BE2C (cell line): Measurements from ENCODE around the gene GATAD2A.
A peak's percentile ranks its signal among the peaks of the same experiment; 100 is the strongest.

ENCODE experiments used
- DNase-seq: peaks from one replicate; pipeline ENCODE4 v3.0.0-alpha.2; 2020
- H3K27me3 ChIP-seq: fragments of 250-450 bp; sonication (Bioruptor Pico); 2 replicates; pipeline ENCODE4 v1.5.1; 2020; ENCODE audit warnings: mild to moderate bottlenecking
- H3K36me3 ChIP-seq: fragments of 250-450 bp; sonication (Bioruptor Pico); 2 replicates; pipeline ENCODE4 v1.5.1; 2020; ENCODE audit warnings: mild to moderate bottlenecking
- H3K4me1 ChIP-seq: fragments of 250-450 bp; sonication (Bioruptor Pico); 2 replicates; pipeline ENCODE4 v1.5.1; 2020
- H3K4me3 ChIP-seq: 2 replicates; pipeline ENCODE4 v1.5.1; 2011; ENCODE audit warnings: low read depth, low read length
- H3K9me3 ChIP-seq: fragments of 250-450 bp; sonication (Bioruptor Pico); 2 replicates; pipeline ENCODE4 v1.5.1; 2020
- CTCF ChIP-seq: IDR thresholded peaks from 2 replicates; pipeline ENCODE4 v1.5.1; 2012; ENCODE audit warnings: mild to moderate bottlenecking, low read depth, low read length

Gene GATAD2A

GRCh38 chr19:19549804-19550464 lies 144.5 kb downstream of the GATAD2A start:
- no peaks in the 10 kb centered on the region for H3K4me1 ChIP-seq
- H3K27me3 ChIP-seq, result no peaks in the 10 kb centered on the region
- no peak overlapping the region for H3K4me3 ChIP-seq
- no peaks in the 10 kb centered on the region for H3K9me3 ChIP-seq
- TF ChIP-seq CTCF, result no peak
- no peak for DNase-seq
- H3K36me3 ChIP-seq, result no peaks in the 10 kb centered on the region

GRCh38 chr19:19550485-19550929 lies 145.0 kb downstream of the GATAD2A start:
- no peak overlapping the region for H3K4me3 ChIP-seq
- no peaks in the 10 kb centered on the region for H3K36me3 ChIP-seq
- no peaks in the 10 kb centered on the region for H3K27me3 ChIP-seq
- peak; percentile 10 for DNase-seq
- H3K4me1 ChIP-seq, result no peaks in the 10 kb centered on the region
- H3K9me3 ChIP-seq, result no peaks in the 10 kb centered on the region
- TF ChIP-seq CTCF, result no peak

GRCh38 chr19:19550972-19551852 lies 145.7 kb downstream of the GATAD2A start:
- no peaks in the 10 kb centered on the region for H3K9me3 ChIP-seq
- no peak overlapping the region for H3K4me3 ChIP-seq
- TF ChIP-seq CTCF, result no peak
- H3K27me3 ChIP-seq, result no peaks in the 10 kb centered on the region
- no peaks in the 10 kb centered on the region for H3K36me3 ChIP-seq
- DNase-seq, result peak; percentile 13
- no peaks in the 10 kb centered on the region for H3K4me1 ChIP-seq

DNA sequence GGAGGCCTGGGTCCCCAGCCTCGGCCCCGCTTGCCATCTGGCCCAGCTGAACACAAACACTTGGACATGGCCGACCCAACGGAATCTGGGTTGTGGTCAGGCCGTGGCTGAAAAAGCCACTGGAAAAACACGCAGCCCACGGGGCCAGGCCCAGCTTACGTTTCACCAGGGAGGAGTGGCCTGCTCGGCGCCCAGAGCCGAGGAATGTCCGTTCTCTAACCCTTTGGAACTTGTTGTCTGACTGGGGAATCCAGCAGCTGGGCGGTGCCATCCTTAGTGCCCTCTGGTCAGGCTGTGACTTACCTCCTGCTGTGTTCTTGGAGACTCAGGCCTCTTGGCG lies 146.3 kb downstream of the GATAD2A start:
- TF ChIP-seq CTCF, result no peak
- Histone ChIP-seq H3K36me3 (no peaks in the 10 kb centered on the region), H3K27me3 (no peaks in the 10 kb centered on the region), H3K4me1 (no peaks in the 10 kb centered on the region), H3K4me3 (no peak overlapping the region), H3K9me3 (no peaks in the 10 kb centered on the region)
- DNase-seq, result no peak

DNA sequence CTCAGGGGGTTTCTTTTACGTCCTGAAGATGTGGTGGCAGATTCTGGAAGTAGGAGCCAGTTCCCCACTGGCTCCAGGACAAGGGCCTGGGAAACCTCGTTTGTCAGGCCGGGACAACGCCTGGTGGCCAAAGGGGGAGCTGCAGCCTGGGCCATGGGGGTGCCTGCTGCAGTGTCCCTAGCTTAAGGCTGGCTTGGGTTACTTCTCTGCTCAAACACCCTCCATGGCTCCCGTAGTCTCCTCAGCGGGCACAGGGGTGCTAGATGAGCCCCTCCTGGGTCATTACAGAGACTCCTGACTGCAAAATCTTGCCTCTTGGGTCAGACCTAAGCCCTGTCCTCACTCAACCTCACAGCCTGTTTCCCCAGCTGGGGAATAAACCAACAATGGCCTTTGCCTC lies 147.3 kb downstream of the GATAD2A start:
- no peaks in the 10 kb centered on the region for H3K4me1 ChIP-seq
- peak; percentile 46 for TF ChIP-seq CTCF
- peak; percentile 48 for DNase-seq
- H3K4me3 ChIP-seq, result no peak overlapping the region
- no peaks in the 10 kb centered on the region for H3K36me3 ChIP-seq
- no peaks in the 10 kb centered on the region for H3K9me3 ChIP-seq
- no peaks in the 10 kb centered on the region for H3K27me3 ChIP-seq

GRCh38 chr19:19553670-19554069 lies 148.2 kb downstream of the GATAD2A start:
- TF ChIP-seq CTCF, result no peak
- H3K4me3 ChIP-seq, result no peak overlapping the region
- no peak for DNase-seq
- no peaks in the 10 kb centered on the region for H3K9me3 ChIP-seq
- H3K4me1 ChIP-seq, result no peaks in the 10 kb centered on the region
- H3K36me3 ChIP-seq, result no peaks in the 10 kb centered on the region
- H3K27me3 ChIP-seq, result no peaks in the 10 kb centered on the region
